Endodermal cell (in vitro differentiated cells): ENCODE measurements around the gene SEMA4F. TPM values are rescaled to one million over a fixed set of nuclear protein-coding genes. Genes with fewer than 3 reads are reported as not detected.

Experiments used
- DNase-seq: peaks from one replicate; pipeline ENCODE4 v3.0.0-alpha.2; 2017
- H3K27ac ChIP-seq: 2 replicates; pipeline ENCODE4 v1.5.1; 2013; ENCODE audit warnings: mild to moderate bottlenecking, low read depth, low read length, moderate library complexity
- H3K27me3 ChIP-seq: 2 replicates; pipeline ENCODE4 v1.6.1; 2013; ENCODE audit warnings: mild to moderate bottlenecking, low read length, moderate library complexity; ENCODE audit not compliant: insufficient read depth, control insufficient read depth, poor library complexity, severe bottlenecking
- H3K36me3 ChIP-seq: 2 replicates; pipeline ENCODE4 v1.7.0; 2013; ENCODE audit warnings: mild to moderate bottlenecking, low read length, moderate library complexity; ENCODE audit not compliant: control insufficient read depth, insufficient read depth
- H3K4me1 ChIP-seq: one replicate; pipeline ENCODE4 v1.7.0; 2013; ENCODE audit warnings: low read length; ENCODE audit not compliant: control insufficient read depth, insufficient read depth
- H3K4me3 ChIP-seq: 2 replicates; pipeline ENCODE4 v1.5.1; 2013; ENCODE audit warnings: mild to moderate bottlenecking, low read length, moderate library complexity
- H3K9ac ChIP-seq: 2 replicates; pipeline ENCODE4 v1.6.1; 2013; ENCODE audit warnings: mild to moderate bottlenecking, low read length, moderate library complexity; ENCODE audit not compliant: poor library complexity, severe bottlenecking; ENCODE audit errors: extremely low read depth
- H3K9me3 ChIP-seq: 2 replicates; pipeline ENCODE4 v1.6.1; 2013; ENCODE audit warnings: mild to moderate bottlenecking, low read length, moderate library complexity; ENCODE audit not compliant: control insufficient read depth
- H3K27ac Mint-ChIP-seq: 2 replicates; pipeline ENCODE4 v1.8.0; 2020; ENCODE audit warnings: mixed read lengths
- H3K27me3 Mint-ChIP-seq: 2 replicates; pipeline ENCODE4 v1.8.0; 2021; ENCODE audit warnings: mild to moderate bottlenecking, mixed read lengths; ENCODE audit not compliant: insufficient read depth
- H3K36me3 Mint-ChIP-seq: 2 replicates; pipeline ENCODE4 v1.8.0; 2020; ENCODE audit warnings: low read depth, mixed read lengths
- H3K4me1 Mint-ChIP-seq: 2 replicates; pipeline ENCODE4 v1.8.0; 2020; ENCODE audit warnings: mixed read lengths
- H3K4me3 Mint-ChIP-seq: 2 replicates; pipeline ENCODE4 v1.8.0; 2020; ENCODE audit warnings: mild to moderate bottlenecking, moderate library complexity, mixed read lengths
- H3K9me3 Mint-ChIP-seq: 2 replicates; pipeline ENCODE4 v1.8.0; 2020; ENCODE audit warnings: mild to moderate bottlenecking, mixed read lengths
- WGBS, 2 experiments: methylation state at CpG; one replicate each; pipeline versions ENCODE4 v1.1.5 to v1.1.7; 2013; ENCODE audit warnings: missing lambda C conversion rate in 2 of 2, mixed read lengths in 1 of 2; ENCODE audit not compliant: insufficient coverage in 1 of 2, insufficient read length in 1 of 2; 5-methylcytosine and 5-hydroxymethylcytosine counted together
- total RNA-seq, 2 donors: library from RNA; stranded (reverse); fragmentation: NEBNext Ultra II Directional in 1 of 2; extraction: Animal tissue kit (Norgen Biotek cat#: 25700) in 1 of 2; gene quantifications; 2 replicates in 1 of 2; 3 replicates in 1 of 2; pipeline ENCODE4 v1.2.1, GENCODE V29; 2021
- TF ChIP-seq, protein P1 (sequence below): fragments of 200-600 bp; sonication (generic); conservative IDR thresholded peaks from 2 replicates; pipeline ENCODE4 v1.5.0; 2021; ENCODE audit warnings: antibody characterized with exemption, mild to moderate bottlenecking

Gene SEMA4F
- total RNA-seq, 2 donors from 2014 or later = 7.0 to 10.1 TPM

- TF ChIP-seq, protein P1, sequence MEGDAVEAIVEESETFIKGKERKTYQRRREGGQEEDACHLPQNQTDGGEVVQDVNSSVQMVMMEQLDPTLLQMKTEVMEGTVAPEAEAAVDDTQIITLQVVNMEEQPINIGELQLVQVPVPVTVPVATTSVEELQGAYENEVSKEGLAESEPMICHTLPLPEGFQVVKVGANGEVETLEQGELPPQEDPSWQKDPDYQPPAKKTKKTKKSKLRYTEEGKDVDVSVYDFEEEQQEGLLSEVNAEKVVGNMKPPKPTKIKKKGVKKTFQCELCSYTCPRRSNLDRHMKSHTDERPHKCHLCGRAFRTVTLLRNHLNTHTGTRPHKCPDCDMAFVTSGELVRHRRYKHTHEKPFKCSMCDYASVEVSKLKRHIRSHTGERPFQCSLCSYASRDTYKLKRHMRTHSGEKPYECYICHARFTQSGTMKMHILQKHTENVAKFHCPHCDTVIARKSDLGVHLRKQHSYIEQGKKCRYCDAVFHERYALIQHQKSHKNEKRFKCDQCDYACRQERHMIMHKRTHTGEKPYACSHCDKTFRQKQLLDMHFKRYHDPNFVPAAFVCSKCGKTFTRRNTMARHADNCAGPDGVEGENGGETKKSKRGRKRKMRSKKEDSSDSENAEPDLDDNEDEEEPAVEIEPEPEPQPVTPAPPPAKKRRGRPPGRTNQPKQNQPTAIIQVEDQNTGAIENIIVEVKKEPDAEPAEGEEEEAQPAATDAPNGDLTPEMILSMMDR = no peak
- H3K4me3 ChIP-seq = no peak overlapping the region
- Mint-ChIP-seq H3K4me3 (no peak overlapping the region), H3K27ac (no peak overlapping the region), H3K36me3 (no peaks in the 10 kb centered on the region), H3K9me3 (peaks cover 3% of the 10 kb centered on the region), H3K27me3 (no peaks in the 10 kb centered on the region), H3K4me1 (no peaks in the 10 kb centered on the region)
- H3K27ac ChIP-seq = no peak overlapping the region
- no peaks in the 10 kb centered on the region for H3K4me1 ChIP-seq
- 78 to 96% methylated on average over 3 of the region's 3 CpGs for WGBS, 2 experiments
- H3K36me3 ChIP-seq = no peaks in the 10 kb centered on the region
- H3K27me3 ChIP-seq = no peaks in the 10 kb centered on the region
- no peak overlapping the region for H3K9ac ChIP-seq
- no peak for DNase-seq
- H3K9me3 ChIP-seq = no peaks in the 10 kb centered on the region
These were observed 35.6 kb downstream of the SEMA4F start for GRCh38 chr2:74689671-74690070.

GRCh38 chr2:74690571-74690970 is 36.5 kb downstream of the SEMA4F start:
- peak; percentile 73 for DNase-seq
- H3K27ac ChIP-seq = no peak overlapping the region
- 29 to 47% methylated on average over 3 to 4 of the region's 4 CpGs for WGBS, 2 experiments
- Mint-ChIP-seq H3K27me3 (no peaks in the 10 kb centered on the region), H3K4me1 (no peaks in the 10 kb centered on the region), H3K4me3 (no peak overlapping the region), H3K27ac (no peak overlapping the region), H3K36me3 (no peaks in the 10 kb centered on the region), H3K9me3 (peaks cover 3% of the 10 kb centered on the region)
- no peaks in the 10 kb centered on the region for H3K9me3 ChIP-seq
- no peak overlapping the region for H3K9ac ChIP-seq
- no peaks in the 10 kb centered on the region for H3K27me3 ChIP-seq
- H3K36me3 ChIP-seq = no peaks in the 10 kb centered on the region
- no peak overlapping the region for H3K4me3 ChIP-seq
- H3K4me1 ChIP-seq = no peaks in the 10 kb centered on the region
- TF ChIP-seq, protein P1 = peak; percentile 89

DNA sequence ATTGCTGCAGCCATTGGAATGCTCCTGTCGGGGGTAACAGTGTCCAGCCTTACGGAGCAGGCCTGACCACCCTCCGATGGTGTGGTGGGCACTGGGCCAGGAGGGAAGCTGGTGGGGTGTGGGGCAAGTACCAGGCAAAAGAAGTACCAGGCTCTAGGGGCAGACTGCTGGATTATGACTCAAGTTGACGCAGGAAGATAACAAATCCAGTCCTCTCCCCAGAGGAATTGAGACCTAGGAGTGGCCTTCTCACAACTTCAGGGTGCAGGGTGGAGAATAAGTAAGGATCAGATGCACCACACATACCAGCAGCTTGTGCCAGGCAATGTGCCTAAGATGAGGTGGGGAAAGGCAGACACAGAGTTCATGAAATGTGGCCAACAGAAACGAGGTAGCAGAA is 37.9 kb downstream of the SEMA4F start:
- Histone ChIP-seq H3K27ac (no peak overlapping the region), H3K36me3 (no peaks in the 10 kb centered on the region), H3K4me1 (no peaks in the 10 kb centered on the region), H3K27me3 (no peaks in the 10 kb centered on the region), H3K9me3 (no peaks in the 10 kb centered on the region), H3K4me3 (no peak overlapping the region), H3K9ac (no peak overlapping the region)
- no peaks in the 10 kb centered on the region for H3K9me3 Mint-ChIP-seq
- no peak overlapping the region for H3K4me3 Mint-ChIP-seq
- H3K4me1 Mint-ChIP-seq = no peaks in the 10 kb centered on the region
- DNase-seq = no peak
- WGBS, 2 experiments = 90% methylated on average over 3 to 5 of the region's 5 CpGs
- no peak overlapping the region for H3K27ac Mint-ChIP-seq
- TF ChIP-seq, protein P1 = no peak
- H3K27me3 Mint-ChIP-seq = no peaks in the 10 kb centered on the region
- H3K36me3 Mint-ChIP-seq = no peaks in the 10 kb centered on the region
